ENCODE data around the gene FNIP1. TPM values are rescaled to one million over a fixed set of nuclear protein-coding genes. Genes with fewer than 3 reads are reported as not detected.
"Not testable (repeated sequence)": the region's sequence is repeated elsewhere in the genome, so short reads cannot be mapped to it uniquely, and the experiment has no call there.

The FNIP1 gene
- total and polyA plus RNA-seq, 12 donors, result 2.9 to 63.4 (median 33.8) TPM

DNA sequence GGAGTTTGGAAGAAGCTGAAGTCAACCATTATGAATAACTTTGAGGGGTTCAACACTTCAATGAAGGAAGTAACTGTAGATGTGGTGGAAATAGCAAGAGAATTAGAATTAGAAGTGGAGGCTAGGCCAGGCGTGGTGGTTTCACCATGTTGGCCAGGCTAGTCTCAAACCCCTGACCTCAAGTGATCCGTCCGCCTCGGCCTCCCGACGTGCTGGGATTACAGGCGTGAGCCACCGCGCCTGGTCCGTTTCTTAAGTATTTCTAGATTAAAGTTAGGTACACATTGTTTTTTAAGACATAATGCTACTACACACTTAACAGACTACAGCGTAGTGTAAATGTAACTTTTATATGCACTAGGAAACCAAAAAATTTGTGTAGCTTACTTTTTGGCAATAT, 14.1 kb downstream of the FNIP1 start:
- 97 to 99% (median 97%) methylated on average over 11 of the region's 11 CpGs for WGBS, 4 donors
- no peaks in the 10 kb centered on the region for H3K36me3 ChIP-seq (replicated peaks in 1 of 2)
- H3K4me1 ChIP-seq (replicated peaks in 1 of 2), result peaks cover 0 to 13% of the 10 kb centered on the region in 2 donors
- no peak for TF ChIP-seq POLR2A (IDR thresholded peaks at IDR 0.05)
- TF ChIP-seq, protein P1, sequence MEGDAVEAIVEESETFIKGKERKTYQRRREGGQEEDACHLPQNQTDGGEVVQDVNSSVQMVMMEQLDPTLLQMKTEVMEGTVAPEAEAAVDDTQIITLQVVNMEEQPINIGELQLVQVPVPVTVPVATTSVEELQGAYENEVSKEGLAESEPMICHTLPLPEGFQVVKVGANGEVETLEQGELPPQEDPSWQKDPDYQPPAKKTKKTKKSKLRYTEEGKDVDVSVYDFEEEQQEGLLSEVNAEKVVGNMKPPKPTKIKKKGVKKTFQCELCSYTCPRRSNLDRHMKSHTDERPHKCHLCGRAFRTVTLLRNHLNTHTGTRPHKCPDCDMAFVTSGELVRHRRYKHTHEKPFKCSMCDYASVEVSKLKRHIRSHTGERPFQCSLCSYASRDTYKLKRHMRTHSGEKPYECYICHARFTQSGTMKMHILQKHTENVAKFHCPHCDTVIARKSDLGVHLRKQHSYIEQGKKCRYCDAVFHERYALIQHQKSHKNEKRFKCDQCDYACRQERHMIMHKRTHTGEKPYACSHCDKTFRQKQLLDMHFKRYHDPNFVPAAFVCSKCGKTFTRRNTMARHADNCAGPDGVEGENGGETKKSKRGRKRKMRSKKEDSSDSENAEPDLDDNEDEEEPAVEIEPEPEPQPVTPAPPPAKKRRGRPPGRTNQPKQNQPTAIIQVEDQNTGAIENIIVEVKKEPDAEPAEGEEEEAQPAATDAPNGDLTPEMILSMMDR (IDR thresholded peaks at IDR 0.05), result no peak
- intact Hi-C loops (cut with DNase I), result no loop called here
- H3K9me3 ChIP-seq (replicated peaks in 1 of 3), result no peaks in the 10 kb centered on the region
- H3K27ac ChIP-seq, result no peak overlapping the region
- no peak for DNase-seq
- no peak overlapping the region for H3K4me3 ChIP-seq
- H3K27me3 ChIP-seq, result no peaks in the 10 kb centered on the region

- peaks cover 6 to 25% of the 10 kb centered on the region in 2 donors for H3K4me1 ChIP-seq (replicated peaks in 1 of 2)
- H3K4me3 ChIP-seq; DNase-seq; H3K9me3 ChIP-seq (replicated peaks in 1 of 3); H3K27ac ChIP-seq; intact Hi-C loops (cut with DNase I); H3K27me3 ChIP-seq; H3K36me3 ChIP-seq (replicated peaks in 1 of 2): not testable (repeated sequence)
- WGBS, 4 donors, result 0 to 100% (median 71%) methylated on average over 1 of the region's 1 CpG; no CpG with 5 or more reads in 1 of the 4 donors
Observed at GRCh38 chr5:131778141-131778540, 18.7 kb downstream of the FNIP1 start.

DNA sequence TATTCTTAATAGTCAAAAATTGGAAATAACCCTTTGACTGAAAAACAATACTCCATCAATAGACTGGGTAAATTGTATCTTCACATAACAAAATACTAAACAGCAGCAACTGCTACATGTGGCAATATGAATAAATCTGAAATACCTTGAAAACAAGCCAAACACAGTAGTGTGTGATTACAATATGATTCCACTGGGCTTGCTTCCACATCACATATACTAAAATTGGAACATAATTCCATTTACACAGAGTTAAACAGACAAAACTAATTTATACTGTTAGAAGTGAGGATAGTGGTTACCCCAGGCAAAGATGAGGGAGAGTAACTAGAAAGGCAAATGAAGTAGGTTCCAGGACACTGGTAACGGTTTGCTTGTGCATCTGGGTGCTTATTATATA, 20.4 kb downstream of the FNIP1 start:
- H3K4me1 ChIP-seq (replicated peaks in 1 of 2), result peaks cover 6 to 32% of the 10 kb centered on the region in 2 donors
- no peaks in the 10 kb centered on the region for H3K36me3 ChIP-seq (replicated peaks in 1 of 2)
- DNase-seq, result no peak
- 74 to 92% (median 81%) methylated on average over 1 of the region's 1 CpG for WGBS, 4 donors
- H3K9me3 ChIP-seq (replicated peaks in 1 of 3), result no peaks in the 10 kb centered on the region
- no peak overlapping the region for H3K4me3 ChIP-seq
- TF ChIP-seq, protein P1 (IDR thresholded peaks at IDR 0.05), result peak in 1 of 6 experiments; percentile 9
- TF ChIP-seq POLR2A (IDR thresholded peaks at IDR 0.05), result no peak
- H3K27me3 ChIP-seq, result no peaks in the 10 kb centered on the region
- no peak overlapping the region for H3K27ac ChIP-seq
- intact Hi-C loops (cut with DNase I), result no loop called here

GRCh38 chr5:131774652-131775367, 22.0 kb downstream of the FNIP1 start:
- intact Hi-C loops (cut with DNase I), result no loop called here
- Histone ChIP-seq H3K9me3 (replicated peaks in 1 of 3) (no peaks in the 10 kb centered on the region), H3K27ac (no peak overlapping the region), H3K27me3 (no peaks in the 10 kb centered on the region), H3K4me3 (no peak overlapping the region), H3K4me1 (replicated peaks in 1 of 2) (peaks cover 6 to 33% of the 10 kb centered on the region in 2 donors), H3K36me3 (replicated peaks in 1 of 2) (no peaks in the 10 kb centered on the region)
- TF ChIP-seq, protein P1 (IDR thresholded peaks at IDR 0.05), result no peak
- no peak for TF ChIP-seq POLR2A (IDR thresholded peaks at IDR 0.05)
- DNase-seq, result no peak
- 93 to 97% (median 96%) methylated on average over 4 of the region's 4 CpGs for WGBS, 4 donors

DNA sequence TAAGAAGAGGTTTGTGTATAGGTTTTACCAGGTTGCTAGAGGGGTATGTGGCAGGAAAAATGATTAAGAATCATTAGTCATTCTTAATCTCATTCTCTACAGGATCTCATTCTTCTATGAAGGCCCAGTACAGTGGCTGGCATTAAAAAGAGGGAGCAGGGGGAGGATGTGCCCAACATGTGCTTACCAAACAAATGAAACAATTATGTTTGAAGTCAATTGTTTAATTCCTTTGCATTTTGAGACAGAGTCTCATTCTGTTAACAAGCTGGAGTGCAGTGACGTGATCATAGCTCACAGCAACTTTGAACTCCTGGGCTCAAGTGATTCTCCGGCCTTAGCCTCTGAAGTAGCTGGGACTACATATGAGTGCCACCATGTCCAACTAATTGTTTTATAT, 23.0 kb downstream of the FNIP1 start:
- H3K27me3 ChIP-seq, result no peaks in the 10 kb centered on the region
- no peaks in the 10 kb centered on the region for H3K9me3 ChIP-seq (replicated peaks in 1 of 3)
- no peak overlapping the region for H3K4me3 ChIP-seq
- intact Hi-C loops (cut with DNase I), result no loop called here
- no peak overlapping the region for H3K27ac ChIP-seq
- TF ChIP-seq, protein P1 (IDR thresholded peaks at IDR 0.05), result no peak
- TF ChIP-seq POLR2A (IDR thresholded peaks at IDR 0.05), result no peak
- 93 to 100% (median 97%) methylated on average over 2 of the region's 2 CpGs for WGBS, 4 donors
- H3K36me3 ChIP-seq (replicated peaks in 1 of 2), result no peaks in the 10 kb centered on the region
- H3K4me1 ChIP-seq (replicated peaks in 1 of 2), result peaks cover 6 to 33% of the 10 kb centered on the region in 2 donors
- DNase-seq, result no peak
